Measurements from ENCODE around the gene CCDC152. TPM values are rescaled to one million over a fixed set of nuclear protein-coding genes. Genes with fewer than 3 reads are reported as not detected.

The CCDC152 gene
- total RNA-seq, 1 donor from 2014 or later = 1.1 TPM

Other genes starting within 250 kb of the CCDC152 start
- 12.9 and 65.8 TPM in 2 replicates for gene SELENOP, start 55.1 kb downstream of the CCDC152 start, total RNA-seq

Data from renal cortical epithelial cell (primary cell).